IPS-11a (cell line): ENCODE results near the gene MRPL45.

Experiments used
- H3K4me3 ChIP-seq: one replicate; pipeline ENCODE4 v1.5.1; 2013; ENCODE audit warnings: low read depth, low read length, control low read depth

The MRPL45 gene

DNA sequence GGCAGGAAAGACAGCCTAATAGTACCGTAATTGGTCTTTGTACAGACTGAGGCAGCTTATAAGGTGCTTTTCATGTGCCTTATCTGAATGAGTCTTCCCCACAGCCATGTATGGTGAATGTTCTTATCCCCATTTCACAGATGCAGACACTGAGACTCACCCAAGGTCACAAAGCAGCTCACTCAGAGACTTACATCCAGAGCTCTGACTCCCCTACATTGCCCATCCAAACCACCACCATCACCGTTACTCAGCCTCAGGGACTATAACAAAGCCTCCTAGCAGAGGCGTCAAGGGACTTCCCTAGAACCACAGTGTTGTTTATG is 47.4 kb downstream of the MRPL45 start:
- H3K4me3 ChIP-seq: no peak overlapping the region

- no peak overlapping the region for H3K4me3 ChIP-seq
Observed at GRCh38 chr17:38345743-38346142, 48.8 kb downstream of the MRPL45 start.

GRCh38 chr17:38349097-38349730 is 52.2 kb downstream of the MRPL45 start:
- no peak overlapping the region for H3K4me3 ChIP-seq

- H3K4me3 ChIP-seq: no peak overlapping the region
Observed at GRCh38 chr17:38350035-38350434, 53.1 kb downstream of the MRPL45 start.

GRCh38 chr17:38351412-38352222 is 54.6 kb downstream of the MRPL45 start, which contains the start of gene SOCS7:
SOCS7 (plus strand) TSS chr17:38351844; CDS start chr17:38352053, 209 bp downstream.
- H3K4me3 ChIP-seq: peak within 1 kb of the TSS; percentile 53

DNA sequence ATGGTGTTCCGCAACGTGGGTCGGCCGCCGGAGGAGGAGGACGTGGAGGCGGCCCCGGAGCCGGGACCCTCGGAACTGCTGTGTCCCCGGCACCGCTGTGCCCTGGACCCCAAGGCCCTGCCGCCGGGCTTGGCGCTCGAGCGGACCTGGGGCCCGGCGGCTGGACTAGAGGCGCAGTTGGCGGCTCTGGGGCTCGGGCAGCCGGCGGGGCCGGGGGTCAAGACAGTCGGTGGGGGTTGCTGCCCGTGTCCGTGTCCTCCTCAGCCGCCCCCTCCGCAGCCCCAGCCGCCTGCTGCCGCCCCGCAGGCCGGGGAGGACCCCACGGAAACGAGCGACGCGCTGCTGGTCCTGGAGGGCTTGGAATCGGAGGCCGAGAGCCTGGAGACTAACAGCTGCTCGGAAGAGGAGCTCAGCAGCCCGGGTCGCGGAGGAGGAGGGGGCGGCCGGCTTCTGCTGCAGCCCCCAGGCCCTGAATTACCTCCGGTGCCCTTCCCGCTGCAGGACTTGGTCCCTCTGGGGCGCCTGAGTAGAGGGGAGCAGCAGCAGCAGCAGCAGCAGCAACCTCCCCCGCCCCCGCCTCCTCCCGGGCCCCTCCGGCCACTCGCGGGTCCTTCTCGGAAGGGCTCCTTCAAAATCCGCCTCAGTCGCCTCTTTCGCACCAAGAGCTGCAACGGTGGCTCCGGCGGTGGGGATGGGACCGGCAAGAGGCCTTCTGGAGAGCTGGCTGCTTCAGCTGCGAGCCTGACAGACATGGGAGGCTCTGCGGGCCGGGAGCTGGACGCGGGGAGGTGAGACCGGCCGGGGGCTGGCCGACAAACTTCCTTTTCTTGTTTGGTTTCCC is 55.5 kb downstream of the MRPL45 start:
- peak overlapping the region; percentile 53 for H3K4me3 ChIP-seq

DNA sequence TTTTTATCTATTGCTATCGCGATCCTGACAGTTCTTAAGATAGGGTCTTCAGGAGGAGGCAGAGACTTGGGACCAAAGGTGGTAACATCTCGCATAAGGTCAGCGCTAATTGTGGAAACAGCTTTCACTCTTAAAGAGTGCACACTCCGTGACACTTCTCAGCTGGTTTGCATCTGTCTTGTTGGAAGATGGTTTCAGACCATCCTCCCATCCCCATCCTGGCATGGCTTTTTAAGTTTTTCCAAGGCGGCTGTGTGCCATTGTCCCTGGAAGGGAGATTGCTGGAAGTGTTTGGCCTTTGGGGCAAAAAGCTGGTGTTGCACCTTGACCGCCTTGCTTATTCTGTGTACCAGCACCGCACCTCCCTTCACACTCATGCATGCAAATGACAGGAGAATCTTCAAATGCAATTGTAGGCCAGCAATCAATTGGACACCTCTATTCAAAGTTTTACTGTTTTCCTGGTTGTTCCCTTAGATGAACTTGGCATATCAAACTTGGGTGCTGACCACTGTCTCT is 56.2 kb downstream of the MRPL45 start:
- peak overlapping the region; percentile 53 for H3K4me3 ChIP-seq

DNA sequence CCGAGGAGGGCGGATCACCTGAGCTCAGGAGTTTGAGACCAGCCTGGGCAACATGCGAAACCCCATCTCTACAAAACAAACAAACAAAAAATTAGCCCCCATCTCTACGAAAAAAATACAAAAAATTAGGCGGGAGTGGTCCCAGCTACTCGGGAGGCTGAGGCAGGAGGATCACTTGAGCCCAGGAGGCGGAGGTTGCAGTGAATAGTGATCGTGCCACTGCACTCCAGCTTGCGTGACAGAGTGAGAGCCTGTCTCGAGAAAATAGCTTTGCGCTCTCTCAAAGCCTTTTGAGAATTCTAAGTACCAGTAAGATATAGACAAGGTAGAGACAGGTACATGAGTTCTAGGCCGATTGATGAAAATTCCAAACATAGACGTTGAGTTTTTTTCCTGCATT is 56.7 kb downstream of the MRPL45 start:
- H3K4me3 ChIP-seq: no peak overlapping the region

- H3K4me3 ChIP-seq: no peak overlapping the region
Observed at GRCh38 chr17:38354466-38354865, 57.5 kb downstream of the MRPL45 start.

DNA sequence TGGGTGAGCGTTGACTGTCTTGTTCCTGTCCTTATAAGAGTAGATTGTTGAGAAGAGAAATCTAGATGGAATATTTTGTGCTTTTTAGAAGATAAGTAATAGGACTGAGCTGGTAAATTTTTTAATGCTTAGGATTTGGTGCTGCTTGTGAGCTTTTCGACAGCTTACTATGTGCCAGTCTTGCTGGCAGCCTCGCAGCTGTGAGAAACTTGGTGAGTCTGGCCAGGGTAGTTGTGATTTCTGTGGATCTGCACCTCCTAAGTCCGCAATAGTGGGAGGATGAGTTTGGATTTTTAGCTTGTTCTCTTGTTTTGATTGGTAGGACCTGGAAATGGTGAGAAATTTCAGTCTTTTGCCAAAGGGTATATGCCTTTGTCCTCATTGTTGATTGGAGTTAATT is 58.3 kb downstream of the MRPL45 start:
- H3K4me3 ChIP-seq: no peak overlapping the region

- H3K4me3 ChIP-seq: no peak overlapping the region
Observed at GRCh38 chr17:38357486-38358123, 60.6 kb downstream of the MRPL45 start.

DNA sequence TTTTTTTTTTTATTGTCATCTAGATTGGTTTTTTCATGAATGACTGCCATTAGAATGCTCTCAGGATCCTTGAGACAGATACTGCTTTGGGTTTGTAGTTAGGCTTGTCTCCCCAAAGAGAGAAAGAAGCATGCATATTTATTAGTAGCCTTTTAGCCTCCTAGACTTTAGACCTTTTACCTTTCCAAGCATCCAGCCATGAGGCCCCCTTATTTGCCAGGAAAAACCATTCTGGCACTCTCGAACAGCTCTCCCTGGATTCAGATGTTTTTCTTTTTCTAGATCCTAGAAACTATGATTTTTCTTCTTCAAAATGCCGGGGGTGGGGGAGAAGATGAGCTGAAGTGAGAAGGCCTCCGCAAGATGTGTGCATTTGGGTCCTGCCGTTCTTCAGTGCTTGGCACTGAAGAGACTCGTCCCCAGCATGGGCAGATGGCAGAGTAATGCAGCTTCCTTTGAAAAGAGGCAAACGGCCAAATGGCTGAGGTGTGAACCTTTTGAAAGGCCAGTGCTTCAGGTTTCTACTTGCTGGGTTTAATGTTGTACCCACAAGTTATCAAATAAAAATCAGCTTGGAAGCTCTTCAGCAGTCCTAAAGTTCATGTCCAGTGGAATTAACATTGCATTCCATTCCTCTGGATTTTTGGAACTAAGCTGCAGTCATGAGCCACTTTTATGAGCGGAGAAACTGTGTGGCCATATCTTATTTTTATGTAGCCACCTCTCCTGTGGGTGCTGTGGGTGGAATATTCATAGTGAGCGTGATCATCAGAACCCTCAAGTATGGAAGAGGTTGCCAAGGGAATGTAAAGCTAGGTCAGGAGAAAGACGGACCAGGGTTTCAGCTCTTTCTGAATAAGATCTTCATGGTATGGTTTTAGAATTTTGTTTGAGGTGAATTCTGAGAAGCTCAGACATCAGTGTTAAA is 61.9 kb downstream of the MRPL45 start:
- no peak overlapping the region for H3K4me3 ChIP-seq

GRCh38 chr17:38361694-38362465 is 64.9 kb downstream of the MRPL45 start:
- H3K4me3 ChIP-seq: no peak overlapping the region

DNA sequence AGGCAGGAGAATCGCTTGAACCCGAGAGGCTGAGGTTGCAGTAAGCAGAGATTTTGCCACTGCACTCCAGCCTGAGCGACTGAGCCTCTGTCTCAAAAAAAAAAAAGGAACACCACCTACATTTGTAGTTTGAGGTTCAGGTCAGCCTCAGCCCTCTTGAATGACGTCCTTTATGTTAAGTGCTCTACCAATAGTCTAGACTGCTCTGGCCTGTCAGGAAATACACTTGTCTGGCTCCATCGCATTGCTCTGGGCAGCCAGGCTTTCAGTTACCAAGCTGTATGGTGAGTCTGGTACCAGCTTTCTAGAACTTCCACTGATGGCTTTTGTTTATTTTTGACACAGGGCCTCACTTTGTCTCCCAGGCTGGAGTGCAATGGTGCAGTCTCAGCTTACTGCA is 66.0 kb downstream of the MRPL45 start:
- H3K4me3 ChIP-seq: no peak overlapping the region

DNA sequence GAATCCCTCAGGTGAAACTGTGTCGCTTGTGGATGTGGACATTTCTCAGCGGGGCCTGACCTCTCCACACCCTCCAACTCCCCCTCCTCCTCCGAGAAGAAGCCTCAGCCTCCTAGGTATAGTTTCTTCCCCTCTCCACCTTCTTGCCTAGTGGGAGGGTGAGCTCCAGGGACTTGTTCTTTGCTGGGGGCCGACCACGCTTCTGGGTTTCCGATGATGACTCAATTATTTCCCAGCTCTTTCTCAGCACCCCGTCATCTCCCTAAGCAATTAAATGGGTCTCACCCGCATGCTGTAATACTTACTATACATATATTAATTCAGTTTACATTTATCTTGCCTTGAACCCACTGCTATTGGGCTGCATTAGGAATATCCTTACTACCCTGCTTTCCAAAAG is 67.8 kb downstream of the MRPL45 start:
- no peak overlapping the region for H3K4me3 ChIP-seq

DNA sequence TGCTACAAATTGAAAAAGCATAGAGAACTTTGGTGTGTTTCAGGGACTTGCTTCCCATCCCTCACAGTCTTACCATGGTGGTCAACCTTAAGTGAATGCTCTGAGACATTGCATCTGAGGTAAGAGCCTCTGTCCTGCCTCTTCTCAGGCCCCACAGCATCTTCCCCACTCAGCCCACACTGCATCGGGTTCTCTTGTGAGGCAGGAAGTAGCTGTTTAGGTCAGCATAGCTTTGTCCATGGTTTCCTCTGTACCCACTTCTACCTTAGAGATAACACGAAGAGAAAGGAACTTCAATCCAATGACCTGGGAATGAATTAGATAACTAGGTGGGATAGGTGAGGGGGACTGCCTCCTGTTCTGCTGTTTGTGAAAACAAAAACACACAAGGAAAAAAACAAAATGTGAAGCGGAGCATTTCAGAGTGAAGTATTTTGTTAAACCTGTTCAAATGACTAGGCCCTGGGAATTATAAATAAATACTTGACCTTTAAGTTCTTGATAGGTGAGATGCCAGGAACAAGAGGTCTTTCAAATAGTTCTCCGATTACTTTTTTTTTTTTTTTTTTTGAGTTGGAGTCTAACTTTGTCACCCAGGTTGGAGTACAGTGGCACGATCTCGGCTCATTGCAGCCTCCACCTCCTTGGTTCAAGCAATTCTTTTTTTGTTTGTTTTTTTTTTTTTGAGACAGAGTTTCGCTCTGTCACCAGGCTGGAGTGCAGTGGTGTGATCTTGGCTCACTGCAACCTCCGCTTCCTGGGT is 72.3 kb downstream of the MRPL45 start:
- no peak overlapping the region for H3K4me3 ChIP-seq
